Measurements from ENCODE around the gene OSBPL5.
A peak's percentile ranks its signal among the peaks of the same experiment; 100 is the strongest.
"Not testable (repeated sequence)": the region's sequence is repeated elsewhere in the genome, so short reads cannot be mapped to it uniquely, and the experiment has no call there.

OSBPL5 gene

DNA sequence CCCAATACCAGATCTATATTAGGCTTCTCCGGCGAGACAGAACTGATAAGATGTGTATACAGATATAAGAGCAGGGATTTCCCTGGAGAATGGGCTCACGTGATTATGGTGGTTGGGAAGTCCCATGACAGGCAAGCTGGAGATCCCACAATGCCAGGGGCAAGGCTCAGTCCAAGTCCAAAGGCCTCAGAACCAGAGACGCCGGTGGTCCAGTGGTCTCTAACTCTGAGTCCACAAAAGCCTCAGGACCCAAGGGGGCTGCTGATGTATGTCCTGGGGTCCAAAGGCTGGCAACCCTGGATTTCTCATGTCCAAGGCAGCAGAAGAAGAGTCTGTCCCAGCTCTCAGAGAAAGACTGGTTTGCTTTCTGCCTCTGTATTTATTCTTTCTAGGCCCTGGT lies 15.8 kb upstream of the OSBPL5 start:
- no peak for DNase-seq

DNA sequence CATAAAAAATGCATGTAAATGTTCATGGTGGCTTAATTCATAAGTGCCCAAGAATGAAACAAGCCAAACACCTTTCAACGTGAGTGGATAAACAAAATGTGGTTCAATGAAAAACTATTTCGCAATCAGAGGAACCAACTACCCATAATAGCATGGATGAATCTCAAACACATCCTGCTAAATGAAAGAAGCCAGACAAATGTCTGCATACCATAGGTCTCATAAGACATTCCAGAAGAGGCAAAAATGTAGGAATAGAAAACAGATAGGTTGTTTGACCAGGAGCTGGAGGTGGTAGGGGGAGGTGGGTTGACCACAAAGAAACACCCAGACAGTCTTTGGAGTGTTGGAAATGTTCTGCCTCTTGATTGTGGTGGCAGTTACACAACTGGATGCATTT lies 13.2 kb upstream of the OSBPL5 start:
- no peak for DNase-seq

DNA sequence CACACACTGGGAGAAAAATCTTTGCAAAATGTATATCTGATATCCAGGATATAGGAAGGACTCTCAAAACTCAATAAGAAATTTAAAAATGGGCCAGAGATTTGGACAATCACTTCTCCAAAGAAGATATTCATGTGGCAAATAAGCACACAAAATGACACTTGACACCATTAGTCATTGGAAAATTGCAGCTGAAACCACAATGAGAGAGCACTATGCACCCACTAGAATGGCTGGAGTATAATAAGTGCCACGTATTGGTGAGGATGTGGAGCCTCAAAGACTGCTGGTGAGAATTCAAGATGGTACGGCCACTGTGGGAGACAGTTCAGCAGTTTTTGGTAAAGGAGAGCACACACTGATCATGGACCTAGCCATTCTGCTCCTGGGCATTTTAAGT lies 12.8 kb upstream of the OSBPL5 start:
- no peak for DNase-seq

DNA sequence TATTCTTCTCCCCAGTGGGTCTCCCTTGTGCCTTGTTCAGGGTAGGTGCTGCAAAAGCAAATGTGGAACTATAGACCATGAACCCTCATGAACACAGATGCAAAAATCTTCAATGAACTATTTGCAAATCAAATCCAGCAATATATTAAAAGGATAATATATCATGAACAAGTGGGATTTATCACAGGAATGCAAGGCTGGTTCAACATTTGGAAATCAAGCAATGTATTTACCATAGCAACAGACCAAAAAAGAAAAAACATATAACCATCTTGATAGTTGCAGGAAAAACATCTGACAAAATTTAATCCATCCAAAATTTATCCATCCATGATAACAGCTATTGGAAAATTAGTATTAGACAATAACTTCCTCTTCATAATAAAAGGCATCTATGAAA lies 11.4 kb upstream of the OSBPL5 start:
- no peak for DNase-seq

DNA sequence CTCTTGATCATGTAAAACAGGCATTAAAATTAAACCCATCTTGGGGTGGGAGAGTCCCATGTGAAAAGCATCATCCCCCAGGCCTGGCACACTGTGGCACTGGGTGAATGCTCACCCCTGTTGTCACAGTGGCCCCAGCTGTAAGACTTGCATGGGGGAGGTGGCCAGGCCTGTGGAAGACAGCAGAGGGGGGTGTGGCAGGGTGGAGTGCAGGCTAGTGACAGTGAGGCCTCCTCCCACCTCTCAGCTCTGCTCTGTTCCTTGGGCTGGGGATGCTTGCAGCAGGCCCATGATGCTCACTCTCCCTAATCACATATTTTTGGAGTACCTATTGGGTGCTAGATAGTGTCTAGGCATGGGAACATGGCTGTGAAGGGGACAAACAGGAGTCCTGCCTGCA lies 10.1 kb upstream of the OSBPL5 start:
- no peak for DNase-seq

DNA sequence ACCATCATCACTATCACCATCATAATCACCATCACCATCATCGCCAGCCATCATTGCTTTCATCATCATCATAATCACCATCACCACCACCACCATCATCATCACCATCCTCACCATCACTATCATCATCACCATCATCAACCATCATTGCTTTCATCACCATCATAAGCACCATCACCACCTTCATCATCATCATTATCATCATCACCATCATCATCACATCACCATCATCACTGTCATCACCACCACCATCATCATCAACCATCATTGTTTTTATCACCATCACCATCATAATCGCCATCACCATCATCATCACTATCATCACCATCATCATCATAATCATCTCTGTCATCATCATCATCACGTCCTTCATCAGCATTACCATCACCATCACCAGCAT lies 9.3 kb upstream of the OSBPL5 start:
- no peak for DNase-seq

DNA sequence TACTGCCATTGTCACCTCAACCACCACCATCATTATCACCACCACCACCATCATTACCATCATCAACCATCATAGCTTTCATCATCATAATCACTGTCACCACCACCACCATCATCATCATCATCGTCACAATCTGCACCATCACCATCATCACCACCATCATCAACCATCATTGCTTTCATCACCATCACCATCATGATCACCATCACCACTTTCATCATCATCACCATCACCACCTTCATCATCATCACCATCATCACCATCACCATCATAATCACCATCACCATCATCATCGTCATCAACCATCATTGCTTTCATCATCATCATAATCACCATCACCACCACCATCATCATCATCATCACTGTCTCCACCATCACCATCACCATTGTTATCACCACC lies 8.7 kb upstream of the OSBPL5 start:
- DNase-seq = no peak

DNA sequence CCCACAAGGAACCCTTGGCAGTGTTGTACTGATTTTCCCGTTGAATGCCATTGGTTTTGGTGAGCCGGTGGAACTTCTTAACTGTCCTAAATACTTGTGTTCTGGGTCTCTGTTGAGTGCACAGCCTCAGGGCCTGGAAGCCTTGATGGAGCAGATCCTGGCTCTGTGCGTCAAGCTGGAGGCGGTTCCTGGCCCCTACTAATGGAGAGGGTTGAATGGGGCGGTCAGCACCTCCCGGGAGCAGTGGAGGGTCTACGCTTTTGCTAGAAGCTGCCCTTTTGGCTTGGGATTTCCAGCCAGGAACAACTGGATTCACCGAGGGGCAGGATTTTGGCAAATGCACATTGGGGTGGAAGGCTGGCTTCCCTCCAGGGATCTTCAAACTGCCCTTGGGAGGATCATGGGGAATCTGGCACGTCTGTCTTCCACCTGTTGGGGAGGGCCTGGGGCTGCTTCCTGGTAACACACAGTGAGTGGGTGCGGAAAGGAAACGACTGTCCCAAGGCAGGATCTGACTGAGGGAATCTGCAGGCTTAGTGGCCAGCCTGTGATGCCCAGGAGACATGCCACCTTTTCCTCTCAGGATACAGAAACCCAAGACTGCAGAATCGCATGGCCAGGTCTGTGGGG lies 6.9 kb upstream of the OSBPL5 start:
- no peak for DNase-seq

DNA sequence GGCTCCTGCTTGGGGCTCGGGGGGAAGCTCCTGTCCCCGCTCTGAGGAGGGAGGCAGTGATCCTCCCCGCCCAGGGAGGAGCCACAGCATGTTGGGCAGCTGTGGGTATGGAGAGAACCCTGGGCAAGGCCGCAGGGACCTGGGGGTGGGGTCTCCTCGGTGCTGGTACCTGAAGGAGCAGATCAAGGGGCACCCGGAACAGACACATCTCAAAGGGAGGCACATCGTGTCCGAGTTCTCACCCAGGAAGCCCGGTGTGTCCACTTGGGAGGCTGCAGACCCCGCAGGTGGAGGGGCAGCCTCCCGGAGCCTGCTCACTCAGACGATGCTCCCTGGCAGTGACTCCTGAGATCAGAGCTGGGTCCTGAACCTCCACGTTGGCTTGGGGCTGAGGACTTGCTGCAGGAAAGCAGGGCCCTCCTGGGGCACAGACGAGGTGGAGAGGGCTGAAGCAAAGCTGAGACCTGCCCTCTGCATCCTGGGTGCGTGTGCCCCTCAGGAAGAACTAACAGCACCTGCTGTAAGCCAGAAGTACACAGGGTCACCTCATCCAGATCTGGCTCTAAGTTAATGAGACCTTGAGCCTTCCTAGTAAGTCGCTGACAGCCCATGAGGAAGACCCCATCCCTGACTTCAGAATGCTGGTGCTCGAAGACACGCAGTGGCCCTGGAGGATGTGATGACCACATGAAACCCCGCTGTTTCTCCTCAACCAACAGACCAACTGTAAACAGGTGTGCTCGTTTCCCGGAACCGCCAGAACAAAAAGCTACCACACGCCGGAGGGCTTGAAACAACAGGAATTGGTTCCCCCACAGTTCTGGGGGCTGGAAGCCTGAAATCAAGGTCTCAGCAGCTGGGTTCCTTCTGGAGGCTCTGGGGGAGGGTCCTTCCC lies 5.9 kb upstream of the OSBPL5 start:
- DNase-seq = no peak

DNA sequence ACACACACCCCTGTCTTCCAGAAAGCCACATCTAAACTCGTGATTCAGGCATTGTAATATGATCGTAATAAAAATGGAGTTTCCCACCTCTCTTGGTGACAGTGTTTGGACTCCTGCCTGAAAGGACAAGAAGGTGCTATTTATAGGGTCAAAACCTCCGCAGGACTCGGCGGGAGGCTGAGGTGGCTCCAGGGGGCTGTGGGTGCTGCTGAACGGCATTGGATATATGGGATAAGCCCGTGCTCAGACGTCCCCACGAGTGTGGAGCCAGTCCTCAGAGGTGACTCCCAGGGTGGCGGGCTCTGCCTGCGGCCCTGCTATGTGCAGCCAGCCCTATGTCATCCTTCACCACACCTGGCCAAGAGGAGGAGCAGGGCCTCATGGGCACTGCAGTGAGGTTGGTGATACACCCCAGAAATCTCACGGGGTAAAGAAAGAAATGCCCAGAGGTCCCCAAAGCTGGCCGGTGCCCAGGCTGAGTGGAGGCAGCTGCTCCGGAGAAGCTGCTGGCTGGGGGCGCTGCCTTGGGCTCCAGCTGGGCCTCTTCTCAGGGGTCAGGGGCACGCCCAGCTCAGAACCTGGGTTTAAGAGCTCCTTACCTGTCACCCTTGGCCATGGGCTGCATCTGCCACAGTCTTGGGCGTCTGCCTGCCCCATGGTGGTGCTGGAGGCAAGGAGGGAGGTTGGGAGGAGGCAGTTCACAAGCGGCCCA lies 5.1 kb upstream of the OSBPL5 start:
- no peak for DNase-seq

DNA sequence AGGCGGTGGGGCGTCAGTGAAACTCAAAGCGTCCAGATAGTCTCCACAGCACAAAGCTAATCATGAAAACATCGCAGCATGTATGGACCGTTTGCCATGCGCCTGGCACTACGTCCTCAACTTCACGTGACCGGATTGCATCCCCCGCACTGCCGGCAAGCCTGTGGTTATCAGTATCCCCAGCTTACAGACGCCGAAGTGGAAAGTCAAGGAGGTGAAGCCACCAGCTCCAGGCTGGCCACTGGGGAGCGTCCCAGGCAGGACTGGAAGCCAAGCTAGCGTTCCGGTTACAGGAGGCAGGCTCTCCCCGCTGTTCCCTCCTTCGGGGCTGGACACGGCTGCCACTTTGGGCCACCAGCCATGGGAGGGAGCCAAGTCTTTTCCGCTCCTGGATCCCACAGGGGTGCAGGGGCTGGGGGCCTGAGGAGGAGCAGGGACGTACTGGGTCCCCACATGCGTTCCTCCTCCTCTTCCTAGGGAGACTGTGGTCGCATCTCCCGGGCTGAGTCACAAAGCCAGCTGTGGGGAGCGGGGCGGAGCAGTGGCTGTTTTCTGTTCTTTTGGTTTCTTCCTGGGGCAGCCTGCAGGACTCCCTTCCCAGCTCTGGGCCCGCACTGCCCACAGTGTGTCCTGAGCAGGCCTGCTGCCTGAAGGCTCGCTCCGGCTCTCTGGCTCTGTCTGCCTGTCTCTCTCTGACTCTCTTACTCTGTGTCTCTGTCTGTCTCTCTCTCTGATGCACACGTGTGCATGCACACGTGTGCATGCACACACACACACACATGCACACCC lies 4.3 kb upstream of the OSBPL5 start:
- DNase-seq = peak; percentile 77

DNA sequence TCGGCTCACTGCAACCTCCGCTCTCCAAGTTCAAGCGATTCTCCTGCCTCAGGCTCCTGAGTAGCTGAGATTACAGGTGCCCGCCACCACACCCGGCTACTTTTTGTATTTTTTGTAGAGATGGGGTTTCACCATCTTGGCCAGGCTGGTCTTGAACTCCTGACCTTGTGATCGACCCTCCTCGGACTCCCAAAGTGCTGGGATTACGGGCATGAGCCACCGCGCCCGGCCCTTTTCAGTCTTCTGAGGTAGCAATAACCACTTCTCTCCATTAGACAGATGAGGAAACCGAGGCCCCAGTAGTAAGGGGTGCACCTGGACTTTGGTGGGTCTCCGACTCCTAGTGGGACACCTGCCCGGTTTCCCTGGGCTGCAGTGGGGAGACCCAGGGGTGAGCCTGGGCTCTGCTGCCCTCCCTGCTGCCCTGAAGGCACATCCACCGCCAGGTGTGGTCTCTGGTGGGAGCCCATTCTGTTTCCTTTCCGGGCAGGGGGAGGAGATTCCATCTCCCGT lies 3.7 kb upstream of the OSBPL5 start:
- not testable (repeated sequence) for DNase-seq

DNA sequence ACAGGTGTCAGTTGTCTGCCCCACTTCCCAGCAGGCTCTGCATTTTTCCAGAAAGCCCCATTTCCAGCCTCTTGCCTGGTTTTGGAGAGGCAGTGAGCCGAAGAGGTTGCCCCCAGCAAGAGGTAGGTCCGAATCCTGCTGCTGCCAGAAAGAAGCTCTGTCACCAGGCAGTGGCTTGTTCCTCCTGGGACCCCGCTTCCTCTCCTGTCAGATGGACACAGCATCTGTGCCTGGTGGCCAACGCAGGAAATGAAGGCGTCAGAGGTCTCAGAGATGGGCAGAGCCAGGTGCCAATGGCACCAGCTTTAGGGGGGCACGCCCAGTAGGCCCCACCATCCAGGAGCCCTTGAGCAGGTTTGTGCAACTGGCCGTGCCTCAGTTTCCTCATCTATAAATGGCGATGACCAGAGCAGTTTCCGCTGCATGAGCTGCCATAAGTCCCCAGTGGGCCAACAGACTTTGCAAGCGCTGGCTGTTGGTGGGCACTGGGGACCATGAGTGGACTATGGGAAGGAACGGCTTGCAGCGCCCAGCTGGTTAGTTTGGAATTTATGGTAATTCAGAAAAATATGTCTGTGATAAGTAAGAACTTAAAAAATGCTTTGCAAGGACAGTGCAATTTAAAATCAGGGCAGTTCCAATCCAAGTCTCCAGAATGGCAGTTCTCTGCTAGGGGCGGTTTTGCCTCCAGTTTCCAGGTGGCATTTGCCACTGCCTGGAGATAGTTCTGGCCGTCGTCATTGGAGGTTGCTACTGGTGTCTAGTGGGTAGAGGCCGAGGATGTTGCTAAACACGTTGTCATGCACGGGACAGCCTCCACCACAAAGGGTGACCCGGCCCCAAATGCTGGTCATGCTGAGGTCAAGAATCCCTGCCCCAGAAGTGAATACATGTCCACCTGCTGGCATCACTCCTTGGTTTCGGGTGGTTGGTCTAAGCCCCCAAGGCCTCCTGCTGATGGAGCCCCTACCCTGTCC lies 2.3 kb upstream of the OSBPL5 start:
- DNase-seq = peak; percentile 25

DNA sequence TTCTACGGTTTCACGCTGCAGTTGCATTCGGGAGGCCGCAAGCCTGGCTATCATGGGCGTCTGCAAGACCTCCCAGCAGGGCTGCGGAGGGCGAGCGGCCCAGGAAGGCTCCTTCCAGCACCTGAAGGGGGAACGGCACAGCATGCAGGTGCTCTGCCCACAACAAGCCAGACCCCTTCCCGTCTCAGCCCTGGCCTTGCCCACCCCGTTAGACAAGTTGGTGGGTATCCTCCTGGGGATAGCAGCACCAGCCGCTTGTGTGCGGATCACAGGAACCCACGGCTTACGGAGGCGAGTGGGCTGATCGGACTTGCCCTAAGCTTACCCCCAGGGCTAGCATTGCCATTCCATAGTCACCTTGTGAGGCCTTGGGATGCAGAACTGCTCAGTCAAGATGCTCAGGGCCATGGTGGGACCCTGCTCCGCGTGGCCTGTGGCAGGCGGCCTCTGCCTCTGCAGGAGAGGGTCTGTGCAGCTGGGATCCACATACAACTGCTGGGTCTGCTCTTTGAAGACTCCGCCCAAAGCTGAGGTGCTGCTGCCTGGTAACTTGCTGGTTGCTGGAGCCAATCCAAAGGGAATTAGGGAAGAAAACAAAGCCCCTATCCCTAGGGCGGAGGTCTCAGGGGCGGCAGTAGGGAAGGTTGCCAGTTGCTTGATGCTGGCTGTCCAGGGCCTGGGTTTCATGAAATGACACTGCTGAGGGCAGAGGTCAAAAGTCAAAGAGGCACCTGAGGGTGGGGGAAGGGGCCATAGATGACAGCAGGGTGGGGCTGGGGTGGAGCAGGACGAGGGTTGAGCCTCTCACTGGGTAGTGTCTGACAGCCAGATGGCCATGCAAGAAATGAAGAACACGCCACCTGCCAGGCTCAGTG lies 1.4 kb upstream of the OSBPL5 start:
- peak; percentile 24 for DNase-seq

DNA sequence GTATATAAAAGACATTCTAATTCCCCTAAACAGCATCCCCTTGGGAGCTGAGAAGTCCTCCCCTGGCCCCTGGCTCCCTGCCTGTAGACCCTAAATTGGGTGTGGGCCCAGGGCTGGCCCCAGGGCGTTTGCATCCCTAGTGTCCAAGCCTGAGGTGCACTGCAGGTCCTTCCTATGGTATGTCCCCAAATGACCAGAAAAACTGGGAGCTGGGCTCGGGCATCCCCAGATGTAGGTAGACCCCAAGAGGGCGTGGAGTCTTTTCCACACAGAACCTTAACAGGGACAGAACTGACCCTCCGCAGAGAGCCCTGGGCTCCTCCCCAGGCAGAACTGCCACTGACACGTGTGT lies 782 bp upstream of the OSBPL5 start:
- peak; percentile 40 for DNase-seq

DNA sequence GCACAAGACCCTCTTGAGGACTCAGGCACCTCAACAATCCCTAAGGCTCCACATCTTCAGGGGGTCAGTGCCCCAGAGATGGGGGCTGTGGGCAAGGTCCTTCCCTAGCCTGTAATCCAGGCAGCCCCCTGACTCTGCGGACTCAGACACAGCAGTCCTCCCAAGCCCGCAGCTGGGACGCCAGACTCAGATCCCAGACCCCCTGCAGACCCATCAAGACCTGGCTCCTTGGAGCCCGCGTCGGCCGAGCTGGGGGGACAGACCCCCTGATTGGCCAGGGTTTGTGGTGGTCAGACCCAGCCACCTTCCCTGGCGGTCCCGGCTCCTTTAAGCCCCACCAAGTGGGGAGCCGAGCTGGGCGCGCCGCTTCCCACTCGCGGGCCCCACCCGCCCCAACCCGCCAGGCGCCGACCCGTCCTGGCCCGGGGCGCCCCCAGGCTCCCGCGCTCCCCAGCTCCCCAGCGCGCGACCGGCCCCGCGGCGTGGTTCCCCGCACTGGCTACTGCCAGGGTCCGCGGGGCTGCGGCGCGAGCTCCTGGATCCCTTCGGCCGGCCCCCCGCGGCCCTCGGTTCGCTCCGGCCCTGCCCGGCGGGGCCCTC lies 458 bp downstream of the OSBPL5 start:
- DNase-seq = peak; percentile 42

DNA sequence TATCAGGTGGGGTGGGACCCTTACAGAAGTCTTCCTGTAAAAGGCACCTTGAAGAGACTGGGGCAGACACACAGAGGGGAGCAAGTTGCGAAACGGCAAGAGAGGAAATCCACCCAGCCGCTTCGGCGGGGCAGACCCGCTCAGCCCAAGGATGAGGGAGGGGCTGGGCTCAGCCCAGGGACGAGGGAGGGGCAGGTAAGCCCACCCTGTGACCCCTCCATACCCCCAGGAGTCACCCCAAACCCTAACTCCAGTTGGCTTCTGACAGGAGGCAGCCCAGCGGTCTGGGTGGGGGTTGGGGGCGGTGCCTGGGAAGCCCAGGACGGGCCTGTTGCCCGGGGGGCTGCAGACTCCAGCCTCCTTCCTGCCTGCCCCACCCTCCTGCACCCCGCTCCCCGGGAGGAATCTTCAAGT lies 965 bp downstream of the OSBPL5 start:
- DNase-seq = peak; percentile 52

DNA sequence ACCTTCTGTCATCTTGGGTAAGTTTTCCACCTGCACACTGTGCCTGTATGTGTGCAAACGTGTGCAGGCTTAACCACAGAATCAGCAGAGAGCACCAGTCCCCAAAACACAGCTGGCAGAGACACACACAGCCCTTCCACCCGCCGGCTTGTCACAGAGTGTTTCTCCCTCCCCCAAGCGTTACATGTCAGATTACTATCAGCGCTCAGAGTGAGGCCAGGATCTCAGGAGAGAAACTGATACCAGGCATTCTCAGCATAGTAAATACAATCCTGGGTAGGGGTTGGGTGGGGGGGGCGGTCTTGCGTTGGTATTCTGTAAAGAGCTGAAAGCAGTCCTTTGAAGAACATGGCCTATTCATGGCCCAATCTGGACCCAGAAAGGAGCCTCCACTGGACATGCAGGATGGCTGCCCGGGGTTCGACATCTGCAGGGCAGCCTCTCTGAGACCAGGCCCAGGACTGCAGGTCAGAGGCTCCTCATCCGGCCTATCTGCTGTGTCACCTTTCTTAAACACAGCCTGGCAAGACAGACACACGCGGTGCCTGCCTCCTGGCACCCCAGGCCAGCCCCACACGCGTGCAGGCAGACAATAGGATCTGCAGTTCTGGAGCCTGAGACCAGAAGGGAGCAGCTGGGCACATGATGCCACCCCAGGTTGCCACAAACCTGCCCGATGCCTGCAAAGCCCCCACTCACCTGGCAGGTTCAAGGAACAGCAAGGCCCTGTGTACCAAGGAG lies 1.7 kb downstream of the OSBPL5 start:
- peak; percentile 25 for DNase-seq
